GM23338 (cell line): ENCODE results near the gene ORM1. TPM values are rescaled to one million over a fixed set of nuclear protein-coding genes. Genes with fewer than 3 reads are reported as not detected.

Experiments
- ATAC-seq: fragments of 200-7000 bp; cut with Tn5 transposase; 3 replicates; pipeline ENCODE4 v1.9.1; 2020
- DNase-seq: peaks from one replicate; pipeline ENCODE4 v3.0.0-alpha.2; 2015; ENCODE audit warnings: low spot score
- H2AFZ ChIP-seq: fragments of 200-600 bp; sonication (generic); 2 replicates; pipeline ENCODE4 v1.8.0; 2016; ENCODE audit warnings: antibody characterized with exemption, mild to moderate bottlenecking, moderate library complexity
- H3F3A ChIP-seq: fragments of 200-600 bp; sonication (generic); replicated peaks from 2 replicates; pipeline ENCODE4 v1.8.0; 2017; ENCODE audit warnings: antibody characterized with exemption, mixed run types, low read depth
- H3K27ac ChIP-seq: fragments of 200-600 bp; sonication (generic); 2 replicates; pipeline ENCODE4 v1.6.1; 2016; ENCODE audit warnings: low read depth
- H3K27me3 ChIP-seq: fragments of 200-600 bp; sonication (generic); 2 replicates; pipeline ENCODE4 v1.8.0; 2016; ENCODE audit warnings: mild to moderate bottlenecking, mixed run types, moderate library complexity; ENCODE audit not compliant: insufficient read depth
- H3K36me3 ChIP-seq: fragments of 200-600 bp; sonication (generic); 2 replicates; pipeline ENCODE4 v1.8.0; 2016; ENCODE audit warnings: mild to moderate bottlenecking; ENCODE audit not compliant: insufficient read depth
- H3K4me1 ChIP-seq: fragments of 200-600 bp; sonication (generic); 2 replicates; pipeline ENCODE4 v1.8.0; 2016; ENCODE audit warnings: mild to moderate bottlenecking, moderate library complexity; ENCODE audit not compliant: insufficient read depth
- H3K4me2 ChIP-seq: fragments of 200-600 bp; sonication (generic); 2 replicates; pipeline ENCODE4 v1.7.1; 2017; ENCODE audit warnings: mixed run types
- H3K4me3 ChIP-seq: fragments of 200-600 bp; sonication (generic); 2 replicates; pipeline ENCODE4 v1.6.1; 2016; ENCODE audit warnings: mixed run types
- H3K79me2 ChIP-seq: fragments of 200-600 bp; sonication (generic); replicated peaks from 2 replicates; pipeline ENCODE4 v1.8.0; 2017; ENCODE audit warnings: mild to moderate bottlenecking; ENCODE audit not compliant: insufficient read depth
- H3K9me2 ChIP-seq: fragments of 200-600 bp; sonication (generic); 2 replicates; pipeline ENCODE4 v1.8.0; 2017; ENCODE audit not compliant: insufficient read depth
- H4K20me1 ChIP-seq: fragments of 200-600 bp; sonication (generic); replicated peaks from 2 replicates; pipeline ENCODE4 v1.8.0; 2017; ENCODE audit warnings: mild to moderate bottlenecking; ENCODE audit not compliant: insufficient read depth
- H3K27ac Mint-ChIP-seq: 2 replicates; pipeline ENCODE4 v1.8.0; 2020; ENCODE audit warnings: inconsistent platforms, mild to moderate bottlenecking, moderate library complexity, mixed read lengths
- H3K27me3 Mint-ChIP-seq: 3 replicates; pipeline ENCODE4 v1.8.0; 2022; ENCODE audit warnings: low read depth, mild to moderate bottlenecking, moderate library complexity, mixed read lengths, inconsistent platforms; ENCODE audit not compliant: insufficient read depth, poor library complexity
- H3K36me3 Mint-ChIP-seq: 3 replicates; pipeline ENCODE4 v1.8.0; 2021; ENCODE audit warnings: low read depth, mild to moderate bottlenecking, inconsistent platforms, moderate library complexity, mixed read lengths
- H3K4me1 Mint-ChIP-seq: 3 replicates; pipeline ENCODE4 v1.8.0; 2020; ENCODE audit warnings: mild to moderate bottlenecking, inconsistent platforms, mixed read lengths
- H3K4me3 Mint-ChIP-seq: 3 replicates; pipeline ENCODE4 v1.8.0; 2021; ENCODE audit warnings: moderate library complexity, mild to moderate bottlenecking, inconsistent platforms, mixed read lengths
- H3K9me3 Mint-ChIP-seq: 3 replicates; pipeline ENCODE4 v1.8.0; 2020; ENCODE audit warnings: moderate library complexity, mild to moderate bottlenecking, inconsistent platforms, mixed read lengths
- CREB1 ChIP-seq: fragments of 250-450 bp; sonication (Bioruptor Pico); IDR thresholded peaks from 2 replicates; pipeline ENCODE4 v1.5.0; 2020; ENCODE audit warnings: low read depth, mild to moderate bottlenecking, moderate library complexity
- CTCF ChIP-seq, 2 experiments: fragments of 200-600 bp in 1 of 2; sonication (generic) in 1 of 2; conservative IDR thresholded peaks; 2 replicates each; pipeline versions ENCODE4 v1.5.1 to v1.6.1; 2016 to 2017; ENCODE audit warnings: antibody characterized with exemption in 2 of 2, low read depth in 2 of 2, mild to moderate bottlenecking in 2 of 2, moderate library complexity in 1 of 2
- EZH2 ChIP-seq: fragments of 200-600 bp; sonication (generic); IDR thresholded peaks from one replicate; pipeline ENCODE4 v1.8.0; 2017; ENCODE audit warnings: antibody characterized with exemption, mild to moderate bottlenecking, low read depth; ENCODE audit not compliant: unreplicated experiment
- EZH2phosphoT487 ChIP-seq: fragments of 200-600 bp; sonication (generic); IDR thresholded peaks from one replicate; pipeline ENCODE4 v1.8.1; 2018; ENCODE audit warnings: antibody characterized with exemption; ENCODE audit not compliant: unreplicated experiment
- JUNB ChIP-seq: IDR thresholded peaks from one replicate; pipeline ENCODE4 v1.6.1; 2016; ENCODE audit warnings: antibody characterized with exemption; ENCODE audit not compliant: unreplicated experiment
- NANOG ChIP-seq: IDR thresholded peaks from 2 replicates; pipeline ENCODE4 v1.6.1; 2016; ENCODE audit warnings: antibody characterized with exemption, borderline replicate concordance
- POLR2AphosphoS5 ChIP-seq: IDR thresholded peaks from 2 replicates; pipeline ENCODE4 v1.6.1; 2016; ENCODE audit warnings: antibody characterized with exemption, low read depth
- STAT1 ChIP-seq: IDR thresholded peaks from one replicate; pipeline ENCODE4 v1.6.1; 2016; ENCODE audit warnings: antibody characterized with exemption; ENCODE audit not compliant: unreplicated experiment
- ZNF114 ChIP-seq: fragments of 250-450 bp; sonication (Bioruptor Pico); IDR thresholded peaks from 2 replicates; pipeline ENCODE4 v1.5.0; 2020; ENCODE audit warnings: mild to moderate bottlenecking, moderate library complexity
- ZNF331 ChIP-seq: fragments of 250-450 bp; sonication (Bioruptor Pico); IDR thresholded peaks from 2 replicates; pipeline ENCODE4 v1.5.0; 2020; ENCODE audit warnings: low read depth, mild to moderate bottlenecking, moderate library complexity
- polyA plus RNA-seq: library from polyadenylated mRNA; unstranded; fragments of >200 nt; fragmentation: Nextera tagmentation; extraction: Ambion mirVana; gene quantifications from 2 replicates; pipeline ENCODE4 v1.2.1, GENCODE V29; 2016
- total RNA-seq: library from RNA; depleted of rRNA; stranded (reverse); fragments of >200 nt; shearing (Covaris generic); gene quantifications from 2 replicates; pipeline ENCODE4 v1.2.3, GENCODE V29; 2014
- TF ChIP-seq, protein P1 (sequence below): fragments of 250-450 bp; sonication (Bioruptor Pico); IDR thresholded peaks from 2 replicates; pipeline ENCODE4 v1.5.0; 2020; ENCODE audit warnings: mild to moderate bottlenecking, moderate library complexity
- TF ChIP-seq, protein P2 (sequence below): IDR thresholded peaks from 2 replicates; pipeline ENCODE4 v1.6.1; 2016; ENCODE audit warnings: antibody characterized with exemption
- TF ChIP-seq, protein P3 (sequence below): IDR thresholded peaks from one replicate; pipeline ENCODE4 v1.6.1; 2018; ENCODE audit warnings: antibody characterized with exemption; ENCODE audit not compliant: unreplicated experiment

Gene ORM1
- total and polyA plus RNA-seq, 2 experiments from 2014 or later, result not detected

DNA sequence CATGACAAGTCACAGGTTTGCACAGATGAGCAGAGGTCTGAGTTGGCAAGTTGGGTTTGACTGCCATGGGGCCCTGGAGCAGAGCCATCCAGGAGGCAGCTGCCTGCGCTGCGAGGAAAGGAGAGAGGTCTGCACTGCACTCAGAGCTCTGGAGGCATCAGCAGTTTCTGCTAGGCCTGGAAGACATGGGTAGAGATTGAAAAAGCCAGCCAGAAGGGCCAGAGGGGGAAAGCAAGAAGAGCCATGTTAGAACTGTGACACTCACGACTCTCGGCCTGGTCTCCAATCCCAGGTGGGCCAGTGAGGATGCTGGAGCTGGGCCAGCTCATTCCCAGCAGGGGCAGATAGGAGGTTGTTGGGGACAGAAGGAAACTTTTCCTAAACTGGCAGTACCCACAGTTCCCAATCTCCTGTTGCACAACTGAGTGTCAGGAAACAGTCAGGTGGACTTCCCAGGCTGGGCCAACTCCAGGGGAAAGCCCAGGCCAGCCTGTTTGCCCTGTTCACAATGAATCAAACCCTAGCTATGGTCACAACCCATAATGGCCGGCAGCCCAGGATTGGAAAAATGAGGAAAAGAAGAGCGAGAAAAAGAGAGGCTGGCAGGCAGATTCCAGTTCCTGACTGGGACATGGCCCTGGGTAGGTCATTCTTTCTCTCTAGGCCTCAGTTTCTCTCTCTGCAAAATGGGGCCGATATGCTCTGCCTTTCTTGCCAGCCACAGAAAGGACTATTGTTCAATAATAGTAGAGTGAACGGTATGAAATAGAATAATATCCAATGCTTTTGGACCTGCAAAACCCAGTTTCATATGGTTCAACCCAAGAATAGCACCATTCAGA is 7.8 kb upstream of the ORM1 start:
- TF ChIP-seq, protein P1, sequence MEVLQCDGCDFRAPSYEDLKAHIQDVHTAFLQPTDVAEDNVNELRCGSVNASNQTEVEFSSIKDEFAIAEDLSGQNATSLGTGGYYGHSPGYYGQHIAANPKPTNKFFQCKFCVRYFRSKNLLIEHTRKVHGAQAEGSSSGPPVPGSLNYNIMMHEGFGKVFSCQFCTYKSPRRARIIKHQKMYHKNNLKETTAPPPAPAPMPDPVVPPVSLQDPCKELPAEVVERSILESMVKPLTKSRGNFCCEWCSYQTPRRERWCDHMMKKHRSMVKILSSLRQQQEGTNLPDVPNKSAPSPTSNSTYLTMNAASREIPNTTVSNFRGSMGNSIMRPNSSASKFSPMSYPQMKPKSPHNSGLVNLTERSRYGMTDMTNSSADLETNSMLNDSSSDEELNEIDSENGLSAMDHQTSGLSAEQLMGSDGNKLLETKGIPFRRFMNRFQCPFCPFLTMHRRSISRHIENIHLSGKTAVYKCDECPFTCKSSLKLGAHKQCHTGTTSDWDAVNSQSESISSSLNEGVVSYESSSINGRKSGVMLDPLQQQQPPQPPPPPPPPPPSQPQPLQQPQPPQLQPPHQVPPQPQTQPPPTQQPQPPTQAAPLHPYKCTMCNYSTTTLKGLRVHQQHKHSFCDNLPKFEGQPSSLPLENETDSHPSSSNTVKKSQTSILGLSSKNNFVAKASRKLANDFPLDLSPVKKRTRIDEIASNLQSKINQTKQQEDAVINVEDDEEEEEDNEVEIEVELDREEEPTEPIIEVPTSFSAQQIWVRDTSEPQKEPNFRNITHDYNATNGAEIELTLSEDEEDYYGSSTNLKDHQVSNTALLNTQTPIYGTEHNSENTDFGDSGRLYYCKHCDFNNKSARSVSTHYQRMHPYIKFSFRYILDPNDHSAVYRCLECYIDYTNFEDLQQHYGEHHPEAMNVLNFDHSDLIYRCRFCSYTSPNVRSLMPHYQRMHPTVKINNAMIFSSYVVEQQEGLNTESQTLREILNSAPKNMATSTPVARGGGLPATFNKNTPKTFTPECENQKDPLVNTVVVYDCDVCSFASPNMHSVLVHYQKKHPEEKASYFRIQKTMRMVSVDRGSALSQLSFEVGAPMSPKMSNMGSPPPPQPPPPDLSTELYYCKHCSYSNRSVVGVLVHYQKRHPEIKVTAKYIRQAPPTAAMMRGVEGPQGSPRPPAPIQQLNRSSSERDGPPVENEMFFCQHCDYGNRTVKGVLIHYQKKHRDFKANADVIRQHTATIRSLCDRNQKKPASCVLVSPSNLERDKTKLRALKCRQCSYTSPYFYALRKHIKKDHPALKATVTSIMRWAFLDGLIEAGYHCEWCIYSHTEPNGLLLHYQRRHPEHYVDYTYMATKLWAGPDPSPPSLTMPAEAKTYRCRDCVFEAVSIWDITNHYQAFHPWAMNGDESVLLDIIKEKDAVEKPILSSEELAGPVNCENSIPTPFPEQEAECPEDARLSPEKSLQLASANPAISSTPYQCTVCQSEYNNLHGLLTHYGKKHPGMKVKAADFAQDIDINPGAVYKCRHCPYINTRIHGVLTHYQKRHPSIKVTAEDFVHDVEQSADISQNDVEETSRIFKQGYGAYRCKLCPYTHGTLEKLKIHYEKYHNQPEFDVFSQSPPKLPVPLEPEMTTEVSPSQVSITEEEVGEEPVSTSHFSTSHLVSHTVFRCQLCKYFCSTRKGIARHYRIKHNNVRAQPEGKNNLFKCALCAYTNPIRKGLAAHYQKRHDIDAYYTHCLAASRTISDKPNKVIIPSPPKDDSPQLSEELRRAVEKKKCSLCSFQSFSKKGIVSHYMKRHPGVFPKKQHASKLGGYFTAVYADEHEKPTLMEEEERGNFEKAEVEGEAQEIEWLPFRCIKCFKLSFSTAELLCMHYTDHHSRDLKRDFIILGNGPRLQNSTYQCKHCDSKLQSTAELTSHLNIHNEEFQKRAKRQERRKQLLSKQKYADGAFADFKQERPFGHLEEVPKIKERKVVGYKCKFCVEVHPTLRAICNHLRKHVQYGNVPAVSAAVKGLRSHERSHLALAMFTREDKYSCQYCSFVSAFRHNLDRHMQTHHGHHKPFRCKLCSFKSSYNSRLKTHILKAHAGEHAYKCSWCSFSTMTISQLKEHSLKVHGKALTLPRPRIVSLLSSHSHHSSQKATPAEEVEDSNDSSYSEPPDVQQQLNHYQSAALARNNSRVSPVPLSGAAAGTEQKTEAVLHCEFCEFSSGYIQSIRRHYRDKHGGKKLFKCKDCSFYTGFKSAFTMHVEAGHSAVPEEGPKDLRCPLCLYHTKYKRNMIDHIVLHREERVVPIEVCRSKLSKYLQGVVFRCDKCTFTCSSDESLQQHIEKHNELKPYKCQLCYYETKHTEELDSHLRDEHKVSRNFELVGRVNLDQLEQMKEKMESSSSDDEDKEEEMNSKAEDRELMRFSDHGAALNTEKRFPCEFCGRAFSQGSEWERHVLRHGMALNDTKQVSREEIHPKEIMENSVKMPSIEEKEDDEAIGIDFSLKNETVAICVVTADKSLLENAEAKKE (CRISPR knock-in tag), result no peak
- TF ChIP-seq, protein P2, sequence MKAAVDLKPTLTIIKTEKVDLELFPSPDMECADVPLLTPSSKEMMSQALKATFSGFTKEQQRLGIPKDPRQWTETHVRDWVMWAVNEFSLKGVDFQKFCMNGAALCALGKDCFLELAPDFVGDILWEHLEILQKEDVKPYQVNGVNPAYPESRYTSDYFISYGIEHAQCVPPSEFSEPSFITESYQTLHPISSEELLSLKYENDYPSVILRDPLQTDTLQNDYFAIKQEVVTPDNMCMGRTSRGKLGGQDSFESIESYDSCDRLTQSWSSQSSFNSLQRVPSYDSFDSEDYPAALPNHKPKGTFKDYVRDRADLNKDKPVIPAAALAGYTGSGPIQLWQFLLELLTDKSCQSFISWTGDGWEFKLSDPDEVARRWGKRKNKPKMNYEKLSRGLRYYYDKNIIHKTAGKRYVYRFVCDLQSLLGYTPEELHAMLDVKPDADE, result no peak
- TF ChIP-seq ZNF331 (CRISPR knock-in tag) (no peak), CTCF (conservative IDR thresholded peaks at IDR 0.05; ENCODE audit: low read depth in 2 of 2) (no peak), EZH2 (no peak), STAT1 (no peak), EZH2phosphoT487 (no peak), NANOG (no peak), ZNF114 (CRISPR knock-in tag) (no peak), JUNB (no peak), POLR2AphosphoS5 (no peak), CREB1 (CRISPR knock-in tag) (no peak)
- TF ChIP-seq, protein P3, sequence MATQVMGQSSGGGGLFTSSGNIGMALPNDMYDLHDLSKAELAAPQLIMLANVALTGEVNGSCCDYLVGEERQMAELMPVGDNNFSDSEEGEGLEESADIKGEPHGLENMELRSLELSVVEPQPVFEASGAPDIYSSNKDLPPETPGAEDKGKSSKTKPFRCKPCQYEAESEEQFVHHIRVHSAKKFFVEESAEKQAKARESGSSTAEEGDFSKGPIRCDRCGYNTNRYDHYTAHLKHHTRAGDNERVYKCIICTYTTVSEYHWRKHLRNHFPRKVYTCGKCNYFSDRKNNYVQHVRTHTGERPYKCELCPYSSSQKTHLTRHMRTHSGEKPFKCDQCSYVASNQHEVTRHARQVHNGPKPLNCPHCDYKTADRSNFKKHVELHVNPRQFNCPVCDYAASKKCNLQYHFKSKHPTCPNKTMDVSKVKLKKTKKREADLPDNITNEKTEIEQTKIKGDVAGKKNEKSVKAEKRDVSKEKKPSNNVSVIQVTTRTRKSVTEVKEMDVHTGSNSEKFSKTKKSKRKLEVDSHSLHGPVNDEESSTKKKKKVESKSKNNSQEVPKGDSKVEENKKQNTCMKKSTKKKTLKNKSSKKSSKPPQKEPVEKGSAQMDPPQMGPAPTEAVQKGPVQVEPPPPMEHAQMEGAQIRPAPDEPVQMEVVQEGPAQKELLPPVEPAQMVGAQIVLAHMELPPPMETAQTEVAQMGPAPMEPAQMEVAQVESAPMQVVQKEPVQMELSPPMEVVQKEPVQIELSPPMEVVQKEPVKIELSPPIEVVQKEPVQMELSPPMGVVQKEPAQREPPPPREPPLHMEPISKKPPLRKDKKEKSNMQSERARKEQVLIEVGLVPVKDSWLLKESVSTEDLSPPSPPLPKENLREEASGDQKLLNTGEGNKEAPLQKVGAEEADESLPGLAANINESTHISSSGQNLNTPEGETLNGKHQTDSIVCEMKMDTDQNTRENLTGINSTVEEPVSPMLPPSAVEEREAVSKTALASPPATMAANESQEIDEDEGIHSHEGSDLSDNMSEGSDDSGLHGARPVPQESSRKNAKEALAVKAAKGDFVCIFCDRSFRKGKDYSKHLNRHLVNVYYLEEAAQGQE, result no peak
- Mint-ChIP-seq H3K4me3 (no peak overlapping the region), H3K27ac (no peak overlapping the region), H3K27me3 (peaks cover 6% of the 10 kb centered on the region), H3K9me3 (no peaks in the 10 kb centered on the region; the same call in 2 of the 3 replicates), H3K4me1 (peaks cover 8% of the 10 kb centered on the region), H3K36me3 (no peaks in the 10 kb centered on the region)
- Histone ChIP-seq H3K79me2 (no peaks in the 10 kb centered on the region), H3K4me1 (no peaks in the 10 kb centered on the region), H2AFZ (no peak overlapping the region), H3K36me3 (no peaks in the 10 kb centered on the region), H3K27ac (no peak overlapping the region), H3F3A (no peaks in the 10 kb centered on the region), H3K27me3 (no peaks in the 10 kb centered on the region), H3K4me3 (no peak overlapping the region), H4K20me1 (no peaks in the 10 kb centered on the region), H3K4me2 (no peak overlapping the region), H3K9me2 (no peaks in the 10 kb centered on the region)
- ATAC-seq (no peak), DNase-seq (no peak)
